Femur (tissue), 1 donor: ENCODE data around the gene GPX5.
A peak's percentile ranks its signal among the peaks of the same experiment; 100 is the strongest.
"Not testable (repeated sequence)": the region's sequence is repeated elsewhere in the genome, so short reads cannot be mapped to it uniquely, and the experiment has no call there.

Experiments
- DNase-seq: peaks from one replicate; pipeline ENCODE4 v3.0.0-alpha.2; 2017

Gene GPX5

GRCh38 chr6:28515676-28516075 lies 10.0 kb upstream of the GPX5 start, which contains the start of gene GPX6:
Gene GPX6 (minus strand): TSS chr6:28515793. CDS start chr6:28515743, 50 bp downstream.
- no peak for DNase-seq

- no peak for DNase-seq
Observed at GRCh38 chr6:28517964-28518363, 7.7 kb upstream of the GPX5 start.

- no peak for DNase-seq
Observed at GRCh38 chr6:28522594-28523240, 3.0 kb upstream of the GPX5 start.

- DNase-seq: no peak
Observed at GRCh38 chr6:28523241-28523622, 2.4 kb upstream of the GPX5 start.

- no peak for DNase-seq
Observed at GRCh38 chr6:28530777-28531176, 5.1 kb downstream of the GPX5 start.

GRCh38 chr6:28531479-28532128 lies 5.9 kb downstream of the GPX5 start:
- no peak for DNase-seq

GRCh38 chr6:28534306-28534705 lies 8.6 kb downstream of the GPX5 start:
- DNase-seq: no peak

- DNase-seq: no peak
Observed at GRCh38 chr6:28534875-28535274, 9.2 kb downstream of the GPX5 start.

GRCh38 chr6:28537065-28537464 lies 11.4 kb downstream of the GPX5 start:
- no peak for DNase-seq

GRCh38 chr6:28537509-28538140 lies 11.9 kb downstream of the GPX5 start:
- DNase-seq: no peak

- DNase-seq: no peak
Observed at GRCh38 chr6:28541996-28542395, 16.3 kb downstream of the GPX5 start.

GRCh38 chr6:28542440-28543296 lies 17.0 kb downstream of the GPX5 start:
- peak; percentile 55 for DNase-seq

GRCh38 chr6:28543651-28544610 lies 18.2 kb downstream of the GPX5 start:
- peak; percentile 57 for DNase-seq

GRCh38 chr6:28545955-28546354 lies 20.3 kb downstream of the GPX5 start:
- no peak for DNase-seq

- DNase-seq: not testable (repeated sequence)
Observed at GRCh38 chr6:28547003-28547402, 21.3 kb downstream of the GPX5 start.

GRCh38 chr6:28551891-28552666 lies 26.4 kb downstream of the GPX5 start:
- no peak for DNase-seq

- DNase-seq: no peak
Observed at GRCh38 chr6:28553384-28553985, 27.8 kb downstream of the GPX5 start.

GRCh38 chr6:28553986-28554881 lies 28.6 kb downstream of the GPX5 start:
- no peak for DNase-seq

GRCh38 chr6:28555136-28555535 lies 29.5 kb downstream of the GPX5 start:
- DNase-seq: no peak

- DNase-seq: no peak
Observed at GRCh38 chr6:28558629-28559028, 32.9 kb downstream of the GPX5 start.
